IPS-11a (cell line): ENCODE data around the gene TRIM40.

Source experiments
- H3K4me3 ChIP-seq: one replicate; pipeline ENCODE4 v1.5.1; 2013; ENCODE audit warnings: low read depth, low read length, control low read depth

The TRIM40 gene, protein sequence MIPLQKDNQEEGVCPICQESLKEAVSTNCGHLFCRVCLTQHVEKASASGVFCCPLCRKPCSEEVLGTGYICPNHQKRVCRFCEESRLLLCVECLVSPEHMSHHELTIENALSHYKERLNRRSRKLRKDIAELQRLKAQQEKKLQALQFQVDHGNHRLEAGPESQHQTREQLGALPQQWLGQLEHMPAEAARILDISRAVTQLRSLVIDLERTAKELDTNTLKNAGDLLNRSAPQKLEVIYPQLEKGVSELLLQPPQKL

DNA sequence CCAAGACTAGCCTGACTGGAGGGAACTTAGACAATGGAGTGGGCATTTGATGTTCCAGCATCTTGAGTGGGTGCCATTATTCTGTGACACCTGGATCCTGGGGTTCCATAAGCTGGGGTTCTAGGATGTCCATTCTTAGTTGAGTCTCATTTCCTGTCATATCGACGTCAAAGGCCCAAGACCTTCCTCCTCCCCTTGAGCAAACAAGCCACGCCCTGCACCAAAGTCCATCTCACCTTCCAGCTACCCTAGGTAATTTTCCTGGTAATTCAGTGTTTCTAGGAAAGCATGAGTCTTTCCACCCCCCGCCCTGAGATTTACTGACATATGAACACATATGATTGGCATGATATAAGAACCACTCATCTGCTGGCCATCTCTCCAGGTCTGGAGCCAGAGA lies at the start of gene TRIM40:
Gene TRIM40, plus strand, starts transcription at position 384 of the 400 bp plus-strand sequence. CDS start 897 bp downstream, outside the sequence.
- no peak within 1 kb of the TSS for H3K4me3 ChIP-seq

DNA sequence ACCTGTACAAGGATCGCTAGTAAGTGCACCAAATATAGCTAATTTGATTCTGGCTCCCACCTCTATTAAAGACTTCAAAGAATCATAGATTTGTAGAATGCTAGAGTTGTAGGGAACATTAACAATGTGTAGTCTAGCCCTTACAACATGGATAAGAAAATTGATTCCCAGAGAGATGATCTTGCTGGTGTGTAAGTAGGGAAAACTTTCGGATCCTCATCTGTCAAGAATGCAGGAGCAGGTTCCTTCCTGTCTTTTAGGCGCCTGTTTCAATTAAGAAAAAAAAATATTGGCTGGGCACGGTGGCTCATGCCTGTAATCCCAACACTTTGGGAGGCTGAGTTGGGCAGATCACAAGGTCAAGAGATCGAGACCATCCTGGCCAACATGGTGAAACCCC lies 48.1 kb upstream of the TRIM40 start:
- no peak overlapping the region for H3K4me3 ChIP-seq

DNA sequence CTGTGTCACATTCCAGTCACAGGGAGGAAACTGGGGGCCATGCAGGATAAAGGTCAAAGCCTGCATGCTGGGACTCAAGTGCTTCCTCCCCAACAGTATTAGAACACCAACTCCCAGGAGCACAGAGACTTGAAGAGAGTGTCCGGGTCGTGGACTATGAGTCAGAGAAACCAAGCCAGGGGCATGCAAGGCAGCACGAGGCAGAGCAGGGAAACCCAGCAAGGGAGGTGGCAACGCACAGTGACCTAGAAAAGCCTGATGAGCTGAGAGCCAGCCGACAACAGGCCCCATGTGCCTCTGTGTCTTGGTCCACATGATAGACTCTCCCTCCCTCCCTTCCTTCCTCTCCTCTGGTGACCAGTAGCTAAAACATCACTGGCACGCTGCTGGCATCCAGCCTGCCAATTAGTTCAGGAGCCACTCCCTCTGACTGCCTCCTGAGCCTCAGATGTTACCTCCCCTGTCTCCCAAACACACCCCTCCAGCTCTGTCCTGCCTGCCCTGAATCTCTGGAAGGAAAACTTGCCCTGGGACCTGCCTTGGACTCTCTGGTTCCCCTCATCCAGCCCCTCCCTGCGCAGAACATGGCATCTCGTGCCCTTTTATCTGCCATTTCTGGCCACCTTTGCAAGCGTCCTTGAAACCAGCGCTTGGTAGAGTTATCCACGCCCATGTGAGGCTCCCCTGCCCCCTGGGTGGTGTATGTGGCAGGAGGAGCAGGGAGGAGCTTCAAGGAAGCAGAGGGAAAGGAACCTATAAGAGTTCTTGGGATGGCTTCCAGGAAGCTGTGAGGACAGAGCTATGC lies 44.2 kb upstream of the TRIM40 start:
- H3K4me3 ChIP-seq, result no peak overlapping the region

DNA sequence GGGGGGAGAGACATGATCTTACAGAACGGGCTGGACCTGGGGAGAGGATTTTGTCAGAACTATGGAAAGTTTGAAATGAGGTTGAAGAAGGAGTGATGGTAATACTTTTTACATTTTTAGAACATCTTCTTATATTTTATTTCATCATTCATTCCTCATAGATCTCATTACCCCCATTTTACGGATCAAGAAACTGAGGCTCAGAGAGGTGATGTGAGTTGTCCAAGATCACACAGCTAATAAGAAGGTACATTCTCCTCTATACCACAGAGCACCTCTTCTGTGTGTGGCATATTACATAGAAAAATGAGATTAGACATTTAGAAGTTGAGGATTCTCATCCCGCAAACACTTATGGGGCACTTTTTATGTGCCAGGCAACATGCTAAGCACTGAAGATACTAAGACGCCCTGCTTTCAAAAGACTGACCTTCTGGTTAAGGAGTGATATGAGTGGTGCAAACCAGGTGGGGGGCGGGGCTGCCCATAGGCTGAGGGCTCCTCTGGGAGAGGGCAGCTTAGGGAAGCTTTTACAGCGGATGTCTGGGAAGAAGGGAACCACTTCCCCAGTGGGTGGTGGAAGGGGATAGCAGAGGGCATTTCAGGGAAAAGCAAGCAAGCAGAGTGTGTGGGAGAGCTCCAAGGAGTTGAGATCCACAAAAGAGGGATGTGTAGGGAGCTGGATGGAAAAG lies 42.9 kb upstream of the TRIM40 start:
- no peak overlapping the region for H3K4me3 ChIP-seq

DNA sequence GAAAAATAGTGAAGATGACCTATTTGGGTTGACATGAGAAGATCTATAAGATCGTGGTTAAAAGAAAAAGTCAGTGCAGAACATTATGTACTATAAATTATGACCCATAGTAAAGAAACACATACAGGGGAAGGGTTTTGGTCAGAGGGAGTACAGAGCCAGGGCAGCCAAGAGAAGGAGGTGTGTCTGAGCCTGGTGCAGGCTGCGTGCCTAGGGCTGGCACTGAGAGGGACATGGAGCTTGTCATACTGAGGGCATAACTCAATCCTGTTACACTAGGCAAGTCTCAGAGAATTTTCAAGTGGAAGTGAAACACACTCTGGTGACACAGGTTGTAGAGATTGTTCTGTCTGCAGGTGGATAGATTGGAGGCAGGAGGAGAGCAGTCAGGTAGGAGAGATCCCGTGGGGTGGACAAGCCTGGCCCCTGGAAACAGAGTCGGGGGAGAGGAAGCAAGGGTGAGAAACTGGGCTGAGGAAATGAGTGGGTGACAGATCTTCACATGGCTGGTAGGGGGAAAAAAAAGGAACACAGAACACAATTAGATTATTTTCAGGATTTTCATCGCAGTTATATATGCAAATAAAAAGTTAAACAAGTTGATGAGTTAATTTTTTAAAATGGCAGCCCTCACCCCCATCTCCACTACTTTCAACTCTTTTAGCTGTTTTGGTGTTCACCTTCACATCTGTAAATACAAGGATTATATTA lies 41.8 kb upstream of the TRIM40 start:
- no peak overlapping the region for H3K4me3 ChIP-seq

DNA sequence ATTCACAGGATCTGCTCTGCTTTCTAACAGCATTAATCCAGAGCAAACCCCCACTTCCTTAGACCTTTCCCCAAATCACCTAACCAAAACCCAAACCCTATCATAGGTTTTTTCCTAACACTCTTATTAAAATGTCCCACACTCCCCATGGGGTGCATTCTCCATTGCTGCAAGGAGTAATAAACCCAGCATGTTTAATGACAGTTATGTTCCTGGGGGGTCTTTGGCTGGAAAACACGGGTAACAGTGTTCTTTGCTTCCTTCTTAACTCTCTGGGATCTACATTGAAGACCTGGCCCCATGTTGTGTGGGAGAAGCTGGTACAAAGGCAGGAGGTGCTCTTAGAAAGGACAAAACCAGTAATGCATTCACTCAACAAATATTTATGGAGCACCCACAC lies 39.1 kb upstream of the TRIM40 start:
- no peak overlapping the region for H3K4me3 ChIP-seq

DNA sequence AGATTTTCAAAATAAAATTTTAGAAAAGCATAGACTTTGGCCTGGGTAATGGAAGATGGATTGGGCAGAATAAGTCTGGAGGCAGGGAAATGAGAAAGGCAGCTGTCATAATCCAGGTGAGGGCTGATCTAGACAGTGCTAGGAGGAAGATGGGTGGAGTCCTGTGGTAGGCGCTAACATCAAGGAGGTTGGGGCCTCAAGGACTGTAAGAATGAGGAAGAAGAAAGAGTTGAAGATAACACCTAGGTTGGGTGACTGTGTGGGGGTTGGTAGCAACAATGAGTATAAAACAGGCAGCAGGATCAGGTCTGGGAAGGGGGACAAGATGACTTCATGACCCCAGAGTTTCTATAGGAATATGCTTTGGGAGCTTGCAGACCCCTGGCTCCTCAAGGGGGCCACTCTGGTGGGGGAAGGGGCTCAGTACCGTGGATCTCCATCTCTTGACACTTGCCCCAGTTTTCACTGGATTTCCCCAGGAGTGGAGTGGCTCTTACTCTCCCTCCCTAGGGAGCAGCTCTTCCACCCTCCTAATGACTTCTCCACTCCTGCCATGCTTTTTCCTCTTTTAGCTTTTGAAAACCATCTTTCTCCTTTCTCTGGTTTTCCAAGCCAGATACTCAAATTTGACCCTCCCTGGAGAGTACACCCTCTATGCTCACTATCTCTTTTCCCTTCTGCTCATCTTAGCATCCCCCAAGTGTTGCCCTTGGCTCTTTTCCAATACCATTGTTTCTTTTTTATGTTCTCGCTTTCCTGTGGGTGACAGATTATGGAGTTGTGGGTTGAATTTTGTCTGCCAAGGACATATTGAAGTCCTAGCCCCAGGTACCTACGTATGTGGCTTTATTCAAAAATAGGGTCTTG lies 37.8 kb upstream of the TRIM40 start:
- no peak overlapping the region for H3K4me3 ChIP-seq

DNA sequence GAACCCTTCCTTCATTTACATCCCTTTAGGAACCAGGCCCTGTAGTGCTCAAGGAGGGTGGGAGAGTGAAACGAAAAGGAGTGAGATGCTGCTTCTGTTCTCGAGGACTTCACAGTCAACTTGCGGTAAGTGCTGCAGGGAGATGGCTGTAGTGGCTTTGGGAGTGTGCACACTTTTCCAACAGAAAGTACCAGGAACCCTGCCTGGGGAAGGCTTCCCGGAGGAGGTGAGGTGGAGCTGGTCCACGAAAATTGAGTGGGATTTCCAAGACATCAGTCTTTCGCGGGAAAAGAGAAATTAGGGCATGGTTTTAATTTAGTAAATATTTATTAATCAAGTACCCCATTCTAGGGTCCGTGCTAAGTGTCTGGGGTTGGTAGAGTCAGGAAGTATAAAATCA lies 35.8 kb upstream of the TRIM40 start:
- H3K4me3 ChIP-seq, result no peak overlapping the region

DNA sequence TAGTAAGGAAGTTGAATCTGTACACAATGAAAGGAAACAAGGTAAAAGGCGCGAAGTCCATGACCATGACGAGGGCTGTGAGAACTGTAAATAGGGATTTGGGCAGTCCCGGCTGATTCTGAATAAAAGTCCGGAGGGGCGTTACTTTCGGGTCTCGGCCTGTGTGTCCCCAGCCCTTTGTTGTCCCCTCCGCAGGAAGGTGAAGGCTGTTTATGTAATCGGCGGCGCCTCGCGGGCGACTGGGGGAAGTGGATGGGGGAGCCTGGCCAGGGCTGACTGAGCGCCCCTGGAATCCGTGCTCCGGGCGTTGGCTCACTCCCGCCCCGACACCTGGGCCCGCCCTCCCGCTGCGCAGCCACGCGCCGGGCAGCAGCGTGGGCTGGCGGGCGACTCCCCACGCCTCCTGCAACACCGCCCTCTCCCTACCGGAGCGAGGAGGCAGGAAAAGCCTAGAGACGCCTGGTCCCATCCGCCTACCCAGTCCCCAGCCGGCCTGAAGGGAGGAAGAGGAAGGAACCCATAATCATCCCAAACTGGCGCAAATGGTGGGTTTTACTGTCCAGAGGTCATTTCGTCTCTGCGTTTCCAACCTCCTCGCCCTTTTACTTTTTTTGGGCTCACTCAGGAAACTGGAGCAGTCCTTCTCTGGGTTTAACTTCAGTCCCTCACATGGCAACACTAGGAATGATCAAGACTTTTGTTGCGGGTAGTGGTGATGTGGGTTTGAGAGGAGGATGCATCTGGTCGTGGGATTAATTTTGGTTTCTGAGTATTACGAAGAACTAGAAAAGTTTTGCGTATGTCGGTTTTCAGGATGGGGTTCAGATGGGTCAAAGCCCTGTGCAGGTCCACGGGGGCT lies 35.1 kb upstream of the TRIM40 start:
- H3K4me3 ChIP-seq, result peak overlapping the region; percentile 14

DNA sequence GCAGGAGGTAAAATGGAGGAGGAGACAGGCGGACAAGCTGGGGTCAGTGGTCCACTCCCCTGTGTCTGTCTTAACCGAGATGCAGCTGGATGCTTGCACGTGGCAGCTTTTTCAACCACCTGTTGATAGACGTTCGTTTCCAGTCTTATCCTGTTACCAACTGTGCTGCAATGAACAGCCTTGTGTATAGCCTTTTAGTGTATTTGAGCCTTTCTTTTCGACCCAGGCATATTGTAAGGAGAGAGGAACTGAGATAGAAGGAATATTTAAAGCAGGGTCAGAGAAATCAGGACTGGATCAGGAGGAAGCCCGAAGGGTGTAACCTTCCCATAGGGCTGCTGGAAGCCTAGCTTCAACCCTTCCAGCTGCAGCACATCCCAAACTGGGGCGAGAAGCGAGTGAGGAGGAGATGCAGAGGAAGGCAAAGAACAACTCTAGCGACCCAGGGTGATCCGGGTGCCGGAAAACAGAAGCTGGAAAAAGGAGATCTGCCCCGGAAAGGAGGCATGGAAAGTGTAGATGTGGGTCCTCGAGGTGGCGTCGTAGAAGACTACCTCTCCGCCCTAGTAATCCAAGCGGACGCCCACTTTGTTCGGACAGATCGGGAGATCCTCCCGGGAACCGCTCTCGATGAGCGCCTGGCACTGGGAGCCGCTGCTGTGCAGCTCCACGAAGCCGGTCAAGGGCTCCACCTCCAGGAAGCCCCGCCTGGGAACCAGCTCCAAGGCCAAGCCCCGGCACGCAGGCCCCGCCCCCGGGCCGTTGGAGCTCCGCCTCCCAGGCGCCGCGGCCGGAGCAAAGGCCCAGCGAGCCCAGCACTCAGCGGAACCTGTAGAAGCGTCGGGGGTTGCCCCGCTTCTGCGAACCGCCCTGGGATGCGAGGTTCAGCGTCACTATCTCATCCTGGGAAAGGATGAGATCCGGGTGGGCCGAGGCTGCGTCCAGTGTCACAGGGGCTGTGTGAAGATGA lies 34.2 kb upstream of the TRIM40 start:
- peak overlapping the region; percentile 14 for H3K4me3 ChIP-seq

DNA sequence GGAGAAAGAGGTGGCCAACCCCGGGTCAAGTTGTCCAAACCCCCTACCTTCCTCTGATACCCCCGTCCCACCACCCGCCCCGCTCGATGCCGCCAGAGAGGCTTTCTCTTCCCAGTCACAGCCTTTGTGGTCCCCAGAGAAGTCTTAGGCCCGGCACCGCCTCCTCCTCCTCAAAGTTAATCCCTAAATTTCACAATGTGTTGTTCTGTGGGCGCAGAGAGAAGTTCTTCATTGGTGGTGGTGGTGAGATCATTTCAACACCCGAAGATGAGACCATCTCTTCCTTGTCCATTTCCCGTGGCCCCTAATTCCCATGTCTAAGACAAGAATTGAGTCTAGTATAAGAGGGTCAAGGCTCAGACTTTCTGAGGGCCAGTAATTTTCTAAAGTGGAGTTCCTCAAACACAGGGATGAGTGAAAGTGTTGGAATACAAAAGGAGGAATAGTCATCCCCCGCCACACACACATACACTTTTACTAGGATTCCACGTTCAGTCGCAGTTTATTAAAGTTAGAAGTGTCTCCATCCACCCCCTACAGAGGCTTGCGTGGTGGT lies 33.4 kb upstream of the TRIM40 start:
- no peak overlapping the region for H3K4me3 ChIP-seq

DNA sequence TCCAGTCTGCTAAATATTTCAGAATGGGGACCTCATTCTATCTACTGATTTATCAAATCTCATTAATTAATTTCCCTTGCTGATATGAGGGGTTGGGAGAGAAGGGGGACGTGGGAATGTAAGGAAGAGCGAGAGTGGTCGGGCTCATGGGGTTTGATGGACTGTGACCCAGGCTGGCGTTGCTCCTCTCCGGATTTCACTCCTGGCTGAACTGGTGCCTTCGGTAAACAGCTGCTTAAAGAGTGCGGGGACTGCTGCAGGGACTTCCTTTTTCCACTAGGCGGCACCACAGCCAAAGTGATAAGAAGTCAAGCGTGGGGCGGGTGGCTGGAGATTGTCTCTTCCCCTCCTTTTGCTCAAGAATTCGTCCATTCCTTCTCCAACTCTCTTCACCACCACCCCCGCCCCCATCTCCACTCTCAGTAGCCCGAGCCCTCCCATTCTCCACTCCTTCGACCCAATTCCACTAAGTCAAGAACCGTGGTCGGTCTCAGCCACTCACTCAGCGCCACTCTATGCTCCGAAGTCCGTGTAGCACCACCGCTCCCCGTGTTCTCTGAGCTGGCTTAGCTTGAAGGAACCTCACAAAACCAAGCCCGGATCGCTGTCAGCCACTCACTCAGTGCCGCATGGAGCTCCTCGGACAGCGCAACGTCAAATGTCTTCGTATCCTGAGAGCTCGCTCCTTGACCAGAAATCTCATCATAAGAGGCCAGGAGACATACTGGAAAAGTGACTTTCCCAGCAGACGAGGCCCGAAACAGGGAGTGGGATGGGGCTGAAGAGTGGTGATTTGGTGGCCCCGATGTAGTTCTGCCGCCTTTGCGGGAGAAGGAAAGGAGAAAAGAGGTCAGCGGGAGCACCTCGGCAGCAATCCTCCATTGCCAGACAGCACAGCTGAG lies 32.7 kb upstream of the TRIM40 start:
- peak overlapping the region; percentile 34 for H3K4me3 ChIP-seq

DNA sequence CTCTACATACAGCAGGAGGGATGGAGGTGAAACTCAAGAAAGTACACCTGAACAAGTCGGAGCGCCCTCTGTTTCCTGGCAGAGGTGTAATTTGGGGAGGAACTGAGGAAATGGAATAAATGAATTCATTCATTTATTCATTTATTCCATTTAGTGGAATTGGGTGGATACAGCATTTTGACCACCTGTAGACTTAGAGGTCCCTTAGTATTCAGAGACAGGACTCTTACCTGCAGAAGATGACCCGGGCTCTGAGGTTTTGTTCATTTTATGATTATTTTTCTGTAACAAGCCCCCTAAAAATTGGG lies 32.1 kb upstream of the TRIM40 start:
- H3K4me3 ChIP-seq, result peak overlapping the region; percentile 34

DNA sequence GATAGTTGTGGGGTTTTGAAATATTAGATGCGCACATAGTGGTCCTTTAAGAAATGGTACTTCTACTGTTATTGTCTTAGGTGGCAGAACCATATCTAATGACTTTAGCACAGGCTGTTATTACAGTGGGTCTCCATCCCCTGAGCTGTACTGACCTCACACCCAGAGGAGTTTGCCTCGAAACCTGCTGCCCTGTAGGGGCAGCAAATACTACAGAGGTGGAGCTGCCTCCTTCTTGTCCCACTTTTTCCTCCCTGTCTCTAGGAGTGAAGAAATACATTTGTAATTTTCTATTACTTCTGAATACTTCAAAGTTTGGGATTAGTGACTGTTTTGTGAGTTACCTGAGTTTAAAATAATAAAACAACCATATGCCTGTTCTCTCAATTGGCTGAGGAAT lies 31.3 kb upstream of the TRIM40 start:
- H3K4me3 ChIP-seq, result no peak overlapping the region

DNA sequence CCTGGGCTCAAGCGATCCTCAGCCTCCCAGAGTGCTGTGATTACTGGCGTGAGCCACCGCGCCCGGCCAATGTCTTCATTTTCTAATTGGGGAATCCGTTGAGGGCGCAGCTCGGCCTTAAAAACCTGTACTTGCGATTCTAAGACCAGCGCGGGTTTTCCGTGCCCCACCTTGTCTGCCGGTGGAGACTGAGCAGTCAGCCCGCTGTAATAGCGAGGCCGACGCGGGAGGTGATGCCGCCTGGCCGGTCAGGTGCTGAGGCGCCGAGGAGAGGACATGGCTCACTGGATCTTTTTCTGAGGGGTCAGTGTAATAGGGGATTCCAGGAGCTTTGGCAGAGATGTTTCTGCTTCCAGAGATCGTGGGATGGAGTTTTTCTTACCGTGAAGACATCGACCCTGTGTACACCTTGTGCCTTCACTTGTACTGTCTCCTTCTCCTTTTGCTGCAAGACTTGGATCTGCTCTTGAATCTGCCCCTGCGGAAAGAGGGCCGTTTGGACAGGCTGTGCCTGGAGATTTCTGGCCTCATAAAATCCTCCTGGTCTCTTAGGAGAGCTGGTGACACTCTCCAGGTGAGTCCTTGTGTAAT lies 24.6 kb upstream of the TRIM40 start:
- H3K4me3 ChIP-seq, result no peak overlapping the region

DNA sequence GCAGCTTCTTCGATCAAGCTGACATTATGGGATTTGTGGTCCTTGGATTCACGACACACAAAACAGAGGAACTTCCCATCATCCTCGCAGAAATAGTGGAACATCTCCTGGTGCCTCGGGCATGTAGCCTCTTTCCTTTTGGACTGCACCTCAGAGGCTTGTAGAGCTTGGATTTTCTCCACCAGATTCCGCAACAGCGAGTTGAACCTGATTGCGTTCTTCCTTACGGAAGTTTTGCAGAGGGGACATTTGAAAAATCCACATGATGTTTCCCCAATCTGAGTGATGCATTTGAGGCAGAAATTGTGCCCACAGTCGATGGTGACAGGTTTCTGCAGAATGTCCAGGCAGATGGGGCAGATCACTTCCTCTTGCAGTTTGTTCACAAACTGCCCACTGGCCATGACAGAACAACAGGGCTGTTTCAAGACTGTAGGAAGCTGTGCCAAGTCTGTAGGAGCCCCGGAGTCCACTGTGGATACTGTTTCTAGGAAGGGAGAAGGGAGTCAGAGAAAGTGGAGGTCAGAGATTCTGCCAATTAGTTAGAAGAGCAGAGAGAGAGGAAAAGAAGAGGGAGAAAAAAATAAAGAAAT lies 23.4 kb upstream of the TRIM40 start:
- no peak overlapping the region for H3K4me3 ChIP-seq
